Measurements from ENCODE around the gene CCDC88C.

The CCDC88C gene

GRCh38 chr14:91361233-91361811 lies 56.3 kb downstream of the CCDC88C start:
- no peaks in the 10 kb centered on the region for H3K27me3 ChIP-seq (ENCODE audit: insufficient read depth, low read length)
- peaks cover 61% of the 10 kb centered on the region for H3K79me2 ChIP-seq (ENCODE audit: insufficient read depth, low read length)
- no peak overlapping the region for H3K4me2 ChIP-seq (ENCODE audit: low read length)
- no peaks in the 10 kb centered on the region for H4K20me1 ChIP-seq (ENCODE audit: insufficient read depth, low read length)
- no peaks in the 10 kb centered on the region for H3K9me3 ChIP-seq (ENCODE audit: low read length)
- peaks cover 4% of the 10 kb centered on the region; the same call in 1 of the 2 replicates for H3F3A ChIP-seq (ENCODE audit: insufficient read depth, low read length)
- H3K4me1 ChIP-seq (ENCODE audit: insufficient read depth, low read length, severe bottlenecking) = peaks cover 98% of the 10 kb centered on the region
- H3K27ac ChIP-seq (ENCODE audit: low read depth, low read length, poor library complexity, severe bottlenecking) = peak overlapping the region; percentile 60
- TF ChIP-seq CTCF (IDR thresholded peaks at IDR 0.05; ENCODE audit: low read length) (no peak), EZH2 (IDR thresholded peaks at IDR 0.05; ENCODE audit: borderline replicate concordance, low read length) (no peak)
- peaks cover 17% of the 10 kb centered on the region for H3K36me3 ChIP-seq (ENCODE audit: insufficient read depth, low read length)
- H3K9me2 ChIP-seq (ENCODE audit: low read depth, low read length) = no peaks in the 10 kb centered on the region
- no peak overlapping the region for H3K9ac ChIP-seq (ENCODE audit: low read length)
- H3K4me3 ChIP-seq (ENCODE audit: low read depth, low read length, poor library complexity, severe bottlenecking) = no peak overlapping the region
- no peak overlapping the region for H2AFZ ChIP-seq (ENCODE audit: low read length)

GRCh38 chr14:91360490-91361232 lies 57.0 kb downstream of the CCDC88C start:
- Histone ChIP-seq H2AFZ (ENCODE audit: low read length) (no peak overlapping the region), H3K4me1 (ENCODE audit: insufficient read depth, low read length, severe bottlenecking) (peaks cover 98% of the 10 kb centered on the region), H3K4me3 (ENCODE audit: low read depth, low read length, poor library complexity, severe bottlenecking) (no peak overlapping the region), H3K27me3 (ENCODE audit: insufficient read depth, low read length) (no peaks in the 10 kb centered on the region), H3K4me2 (ENCODE audit: low read length) (no peak overlapping the region), H3K36me3 (ENCODE audit: insufficient read depth, low read length) (peaks cover 17% of the 10 kb centered on the region), H3K9me3 (ENCODE audit: low read length) (no peaks in the 10 kb centered on the region), H4K20me1 (ENCODE audit: insufficient read depth, low read length) (no peaks in the 10 kb centered on the region), H3K27ac (ENCODE audit: low read depth, low read length, poor library complexity, severe bottlenecking) (peak overlapping the region; percentile 97), H3F3A (ENCODE audit: insufficient read depth, low read length) (peaks cover 11% of the 10 kb centered on the region; the same call in 1 of the 2 replicates), H3K79me2 (ENCODE audit: insufficient read depth, low read length) (peaks cover 55% of the 10 kb centered on the region), H3K9me2 (ENCODE audit: low read depth, low read length) (no peaks in the 10 kb centered on the region), H3K9ac (ENCODE audit: low read length) (no peak overlapping the region)
- no peak for TF ChIP-seq CTCF (IDR thresholded peaks at IDR 0.05; ENCODE audit: low read length)
- TF ChIP-seq EZH2 (IDR thresholded peaks at IDR 0.05; ENCODE audit: borderline replicate concordance, low read length) = no peak

GRCh38 chr14:91358654-91359220 lies 58.9 kb downstream of the CCDC88C start:
- Histone ChIP-seq H3K27me3 (ENCODE audit: insufficient read depth, low read length) (no peaks in the 10 kb centered on the region), H3K4me1 (ENCODE audit: insufficient read depth, low read length, severe bottlenecking) (peaks cover 98% of the 10 kb centered on the region), H3K4me3 (ENCODE audit: low read depth, low read length, poor library complexity, severe bottlenecking) (no peak overlapping the region), H3K36me3 (ENCODE audit: insufficient read depth, low read length) (peaks cover 21% of the 10 kb centered on the region), H3K27ac (ENCODE audit: low read depth, low read length, poor library complexity, severe bottlenecking) (peak overlapping the region; percentile 97), H3K9ac (ENCODE audit: low read length) (no peak overlapping the region; the same call in 1 of the 2 replicates), H4K20me1 (ENCODE audit: insufficient read depth, low read length) (no peaks in the 10 kb centered on the region), H3K4me2 (ENCODE audit: low read length) (no peak overlapping the region; the same call in 1 of the 2 replicates), H3F3A (ENCODE audit: insufficient read depth, low read length) (peaks cover 13% of the 10 kb centered on the region; the same call in 1 of the 2 replicates), H3K9me3 (ENCODE audit: low read length) (no peaks in the 10 kb centered on the region), H3K9me2 (ENCODE audit: low read depth, low read length) (no peaks in the 10 kb centered on the region), H3K79me2 (ENCODE audit: insufficient read depth, low read length) (peaks cover 35% of the 10 kb centered on the region), H2AFZ (ENCODE audit: low read length) (no peak overlapping the region)
- TF ChIP-seq CTCF (IDR thresholded peaks at IDR 0.05; ENCODE audit: low read length) (no peak), EZH2 (IDR thresholded peaks at IDR 0.05; ENCODE audit: borderline replicate concordance, low read length) (no peak)
